HG03520 (cell line): Measurements from ENCODE around the gene CD300LD.

Source experiments
- ATAC-seq: cut with Tn5 transposase; IDR thresholded peaks from one replicate; pipeline ENCODE4 v1.9.1; 2021; ENCODE audit warnings: mild to moderate bottlenecking, moderate library complexity; ENCODE audit not compliant: unreplicated experiment

Gene CD300LD

GRCh38 chr17:74607221-74607620 lies 15.1 kb upstream of the CD300LD start:
- ATAC-seq: no peak

GRCh38 chr17:74606050-74606449 lies 14.0 kb upstream of the CD300LD start:
- ATAC-seq: no peak

DNA sequence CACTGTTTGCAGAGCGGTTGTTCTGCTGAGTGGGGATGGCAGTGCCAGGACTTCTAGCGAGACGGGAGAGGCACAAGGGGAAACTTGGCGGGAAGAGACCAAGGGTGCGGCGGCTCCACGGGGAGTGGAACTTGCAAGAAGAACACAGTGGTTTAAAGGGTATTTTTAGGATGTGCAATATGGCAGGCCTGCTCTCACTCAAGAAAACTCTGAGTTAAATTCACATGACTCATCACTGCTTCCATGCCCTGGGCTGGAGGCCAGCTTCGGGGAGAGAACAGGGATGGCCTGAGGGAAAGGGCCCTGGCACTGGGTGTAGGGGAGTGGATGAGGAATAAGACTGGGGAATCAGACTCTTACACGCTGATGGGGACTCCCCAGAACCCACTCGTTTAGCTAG lies 13.3 kb upstream of the CD300LD start:
- no peak for ATAC-seq

- no peak for ATAC-seq
These were observed 12.7 kb upstream of the CD300LD start for GRCh38 chr17:74604761-74605160.

DNA sequence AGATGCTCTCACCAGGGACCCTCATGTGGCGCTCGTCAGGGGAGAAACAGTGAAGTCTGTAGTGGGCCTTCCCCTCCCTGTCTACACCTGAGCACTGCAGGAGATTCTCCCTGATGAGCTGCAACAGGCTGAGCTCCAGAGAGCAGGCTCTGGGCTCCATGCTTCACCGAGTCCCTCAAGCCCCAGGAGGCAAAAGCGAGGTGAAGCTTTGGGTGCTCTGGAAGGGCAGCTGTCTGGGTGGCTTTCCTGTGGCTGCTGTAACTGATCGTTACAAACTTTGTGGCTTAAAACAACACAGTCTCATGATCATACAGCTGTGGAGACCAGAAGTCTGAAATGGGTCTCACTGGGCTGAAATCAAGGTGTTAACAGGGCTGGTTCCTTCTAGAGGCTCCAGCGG lies 12.1 kb upstream of the CD300LD start:
- no peak for ATAC-seq

GRCh38 chr17:74603746-74604145 lies 11.7 kb upstream of the CD300LD start:
- no peak for ATAC-seq

- ATAC-seq: no peak
These were observed 11.1 kb upstream of the CD300LD start for GRCh38 chr17:74603037-74603635.

GRCh38 chr17:74601944-74602572 lies 10.0 kb upstream of the CD300LD start:
- ATAC-seq: no peak

GRCh38 chr17:74599448-74599939 lies 7.4 kb upstream of the CD300LD start:
- ATAC-seq: no peak

- ATAC-seq: no peak
These were observed 6.9 kb upstream of the CD300LD start for GRCh38 chr17:74599023-74599399.

DNA sequence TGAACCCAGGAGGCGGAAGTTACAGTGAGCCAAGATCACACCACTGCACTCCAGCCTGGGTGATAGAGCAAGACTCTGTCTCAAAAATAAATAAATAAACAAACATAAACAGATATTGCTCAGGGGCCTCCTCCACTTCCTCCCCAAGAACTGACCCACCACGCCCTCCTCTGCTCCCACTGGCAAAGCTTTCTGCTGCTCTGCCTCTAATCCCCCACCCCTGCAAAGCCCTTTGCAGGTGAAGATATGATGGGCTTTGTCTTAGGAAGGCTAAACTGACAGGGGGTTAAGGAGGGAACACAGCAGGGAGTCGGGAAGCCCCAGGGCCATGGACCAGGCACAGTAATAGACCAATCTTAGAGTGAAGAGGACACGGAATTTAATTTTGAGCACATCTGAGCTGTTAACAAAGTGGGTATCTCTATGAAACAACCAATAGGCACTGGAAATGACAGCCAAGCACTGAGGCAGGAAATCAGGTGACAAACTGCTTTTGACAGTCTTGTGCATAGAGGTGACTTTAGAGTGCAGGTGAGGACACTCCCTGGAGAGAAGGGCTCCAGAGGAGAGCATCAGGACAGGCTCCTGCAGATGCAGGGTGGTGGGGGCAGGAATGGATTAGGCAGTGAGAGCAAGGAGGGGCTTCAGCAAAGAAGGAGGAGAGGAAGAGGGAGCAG lies 6.4 kb upstream of the CD300LD start:
- ATAC-seq: no peak

DNA sequence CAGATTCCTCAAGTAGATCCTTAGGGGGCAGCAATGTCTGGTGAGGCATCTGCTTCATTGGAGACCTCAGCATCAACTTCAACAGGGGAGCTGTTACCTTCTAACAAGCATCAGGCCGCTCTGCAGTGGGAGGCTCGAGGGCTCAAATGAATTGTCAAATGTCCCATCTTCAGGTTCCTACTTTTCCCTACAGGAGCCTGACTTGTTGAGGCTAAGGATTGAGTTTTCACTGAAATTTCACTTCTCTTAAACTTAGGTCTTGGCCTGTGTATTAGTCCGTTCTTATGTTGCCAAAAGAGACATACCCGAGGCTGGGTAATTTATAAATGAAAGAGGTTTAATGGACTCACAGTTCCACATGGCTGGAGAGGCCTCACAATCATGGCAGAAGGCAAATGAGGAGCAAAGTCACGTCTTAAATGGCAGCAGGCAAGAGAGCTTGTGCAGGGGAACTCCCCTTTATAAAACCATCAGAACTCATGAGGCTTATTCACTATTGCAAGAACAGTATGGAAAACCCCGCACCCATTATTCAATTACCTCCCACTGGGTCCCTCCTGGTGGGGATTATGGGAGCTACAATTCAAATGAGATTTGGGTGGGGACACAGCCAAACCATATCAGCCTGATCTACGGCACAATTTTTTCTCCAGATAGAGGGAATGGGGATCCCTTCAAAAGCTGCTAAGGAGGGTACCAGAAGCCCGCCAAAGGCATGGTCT lies 5.1 kb upstream of the CD300LD start:
- no peak for ATAC-seq

DNA sequence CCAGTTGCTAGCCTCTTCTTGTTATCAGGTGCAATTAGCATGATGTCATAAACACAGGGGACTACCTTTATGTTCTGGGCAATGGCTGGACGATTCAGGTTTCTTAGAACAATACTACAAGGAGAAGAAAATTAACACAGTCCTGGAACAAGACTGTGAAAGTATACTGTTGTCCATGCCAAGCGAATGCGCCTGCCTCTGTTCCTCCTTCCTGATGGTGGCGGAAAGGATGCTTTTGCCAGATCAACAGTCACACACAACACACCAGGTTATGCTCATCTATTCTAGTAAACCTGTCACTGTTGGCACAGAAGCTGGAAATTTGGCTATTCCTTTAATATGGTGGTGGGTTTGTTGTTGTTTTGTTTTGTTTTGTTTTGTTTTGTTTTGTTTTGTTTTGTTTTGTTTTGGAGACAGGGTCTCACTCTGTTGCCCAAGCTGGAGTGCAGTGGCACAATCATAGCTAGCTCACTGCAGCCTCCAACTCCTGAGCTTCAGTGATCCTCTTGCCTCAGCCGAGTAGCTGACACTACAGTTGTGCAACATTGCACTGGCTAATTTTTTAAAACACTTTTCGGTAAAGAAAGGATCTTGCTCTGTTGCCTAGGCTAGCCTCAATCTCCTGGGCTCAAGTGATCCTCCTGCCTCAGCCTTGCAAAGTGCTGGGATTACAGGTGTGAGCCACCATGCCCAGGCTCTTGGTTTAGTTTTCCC lies 3.1 kb upstream of the CD300LD start:
- no peak for ATAC-seq

DNA sequence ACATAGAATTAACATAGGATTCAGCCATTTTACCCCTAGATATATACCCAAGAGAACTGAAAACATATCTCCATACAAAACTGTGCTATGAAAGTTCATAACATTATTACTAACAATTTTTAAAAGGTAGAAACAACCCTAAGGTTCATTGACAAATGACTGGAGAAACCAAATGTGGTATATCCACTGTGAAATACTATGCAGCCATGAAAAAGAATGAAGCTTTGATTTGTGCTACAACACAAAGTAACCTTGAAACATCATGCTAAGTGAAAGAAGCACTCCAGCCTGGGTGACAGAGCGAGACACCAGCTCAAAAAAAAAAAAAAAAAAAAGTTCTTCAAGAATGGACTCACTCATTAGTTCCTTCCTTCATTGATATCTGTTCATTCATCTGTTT lies 580 bp downstream of the CD300LD start:
- no peak for ATAC-seq

DNA sequence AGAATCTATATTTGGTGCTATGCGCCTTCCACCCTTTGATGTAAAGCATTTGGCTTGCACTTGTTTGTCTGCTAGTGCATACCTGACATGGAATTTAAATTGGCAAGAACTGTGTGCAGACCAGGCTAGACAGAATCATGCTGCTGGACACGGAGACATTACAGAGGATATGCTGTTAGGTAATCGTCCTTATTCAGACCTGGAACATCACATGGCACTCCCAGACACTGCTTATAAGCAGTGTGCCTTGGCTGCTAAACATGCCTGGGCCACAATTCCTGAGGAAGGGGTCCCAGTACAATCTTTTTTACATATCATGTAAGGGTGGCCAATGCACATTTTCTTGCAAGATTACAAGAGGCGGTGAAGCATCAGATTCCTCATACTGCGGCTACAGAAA lies 6.4 kb downstream of the CD300LD start:
- no peak for ATAC-seq

DNA sequence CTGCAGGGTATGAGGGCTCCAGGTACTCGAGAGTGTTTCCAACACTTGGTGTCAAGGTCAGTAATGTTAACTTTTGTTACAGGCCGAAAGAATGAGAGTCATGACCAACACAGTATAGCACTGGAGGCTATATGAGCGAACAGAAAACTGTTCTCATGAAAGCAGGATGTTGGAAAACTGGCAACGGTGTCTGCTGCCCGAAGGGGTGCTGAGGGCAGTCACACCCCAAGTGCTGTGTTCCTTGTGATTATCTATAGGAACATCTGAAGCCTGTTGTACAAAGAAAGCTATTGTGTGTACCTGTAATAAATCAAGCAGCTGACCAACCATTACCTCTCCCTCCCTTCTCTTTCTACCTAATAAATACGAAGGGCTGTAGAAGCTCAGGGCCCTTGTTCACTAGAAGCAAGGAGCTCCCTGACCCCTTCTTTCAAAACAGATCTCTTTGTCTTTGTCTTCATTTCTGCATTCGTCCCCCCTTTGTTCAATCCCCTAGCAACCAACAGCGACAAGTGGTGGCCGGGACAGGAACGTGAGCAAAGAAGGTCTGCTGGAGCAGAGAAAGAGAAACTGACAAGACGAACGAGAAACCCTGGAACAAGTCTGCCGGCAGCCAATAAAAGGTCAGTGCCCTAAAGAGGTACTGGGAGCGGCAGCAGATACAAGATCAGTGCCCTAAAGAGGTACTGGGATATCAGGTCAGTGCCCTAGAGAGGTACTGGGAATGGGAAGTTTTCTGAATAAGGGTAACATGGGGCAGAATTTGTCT lies 7.6 kb downstream of the CD300LD start:
- ATAC-seq: no peak

- no peak for ATAC-seq
These were observed 9.4 kb downstream of the CD300LD start for GRCh38 chr17:74582633-74583032.

GRCh38 chr17:74579900-74580299 lies 12.2 kb downstream of the CD300LD start:
- ATAC-seq: no peak

- ATAC-seq: no peak
These were observed 13.1 kb downstream of the CD300LD start for GRCh38 chr17:74578979-74579378.

GRCh38 chr17:74574489-74575142 lies 17.5 kb downstream of the CD300LD start:
- ATAC-seq: no peak
